GM18508 (cell line): ENCODE results near the gene ENTR1.

ENCODE experiments used
- ATAC-seq: cut with Tn5 transposase; IDR thresholded peaks from one replicate; pipeline ENCODE4 v1.9.1; 2021; ENCODE audit warnings: moderate number of reproducible peaks; ENCODE audit not compliant: insufficient read depth, unreplicated experiment

Gene ENTR1

GRCh38 chr9:136379401-136379800 lies 31.0 kb downstream of the ENTR1 start:
- ATAC-seq, result no peak

- ATAC-seq, result no peak
Measured at GRCh38 chr9:136379003-136379287, 31.5 kb downstream of the ENTR1 start.

- ATAC-seq, result no peak
Measured at GRCh38 chr9:136378170-136379002, 32.0 kb downstream of the ENTR1 start.

GRCh38 chr9:136377341-136378169 lies 32.9 kb downstream of the ENTR1 start:
- no peak for ATAC-seq

- ATAC-seq, result no peak
Measured at GRCh38 chr9:136376457-136376856, 34.0 kb downstream of the ENTR1 start.

- no peak for ATAC-seq
Measured at GRCh38 chr9:136375096-136375495, 35.3 kb downstream of the ENTR1 start.

GRCh38 chr9:136374183-136374575 lies 36.2 kb downstream of the ENTR1 start:
- no peak for ATAC-seq

- no peak for ATAC-seq
Measured at GRCh38 chr9:136373300-136374182, 36.9 kb downstream of the ENTR1 start, which contains the start of gene CARD9. Gene CARD9 (minus strand): TSS chr9:136373669. CDS start chr9:136372078, 1,591 bp downstream.

GRCh38 chr9:136372561-136373299 lies 37.7 kb downstream of the ENTR1 start:
- no peak for ATAC-seq

- no peak for ATAC-seq
Measured at GRCh38 chr9:136372006-136372405, 38.4 kb downstream of the ENTR1 start.

GRCh38 chr9:136371533-136371880 lies 38.9 kb downstream of the ENTR1 start:
- ATAC-seq, result no peak

GRCh38 chr9:136370687-136371532 lies 39.5 kb downstream of the ENTR1 start:
- ATAC-seq, result no peak

GRCh38 chr9:136370037-136370436 lies 40.4 kb downstream of the ENTR1 start:
- ATAC-seq, result no peak

- ATAC-seq, result no peak
Measured at GRCh38 chr9:136368190-136368589, 42.2 kb downstream of the ENTR1 start.

GRCh38 chr9:136367296-136368145 lies 42.9 kb downstream of the ENTR1 start:
- ATAC-seq, result no peak

GRCh38 chr9:136366826-136367225 lies 43.6 kb downstream of the ENTR1 start:
- ATAC-seq, result no peak

GRCh38 chr9:136365775-136366222 lies 44.6 kb downstream of the ENTR1 start:
- ATAC-seq, result no peak
